ENCODE measurements around the gene ASB2.

ASB2 gene

GRCh38 chr14:94010625-94011024 lies 34.3 kb upstream of the ASB2 start:
- TF ChIP-seq SUZ12 (IDR thresholded peaks at IDR 0.05; ENCODE audit: extremely low read depth, insufficient read depth, insufficient read length) (no peak), ZNF274 (IDR thresholded peaks at IDR 0.05; ENCODE audit: low read depth, low read length) (no peak), YY1 (IDR thresholded peaks at IDR 0.05; ENCODE audit: insufficient read depth, insufficient read length) (no peak)
- H3K36me3 ChIP-seq (ENCODE audit: insufficient read depth, insufficient read length, low read length) = no peaks in the 10 kb centered on the region
- no peaks in the 10 kb centered on the region for H3K9me3 ChIP-seq (ENCODE audit: insufficient read depth, low read length)
- no peak overlapping the region for H3K9ac ChIP-seq (ENCODE audit: insufficient read length, low read depth)
- DNase-seq (ENCODE audit: low read depth, low spot score) = no peak
- H3K4me3 ChIP-seq (ENCODE audit: insufficient read length, low read depth) = no peak overlapping the region
- H3K4me1 ChIP-seq (ENCODE audit: insufficient read depth, insufficient read length) = peaks cover 2% of the 10 kb centered on the region
- no peaks in the 10 kb centered on the region for H3K27me3 ChIP-seq (ENCODE audit: insufficient read depth, insufficient read length)

- Histone ChIP-seq H3K27me3 (ENCODE audit: insufficient read depth, insufficient read length) (no peaks in the 10 kb centered on the region), H3K9me3 (ENCODE audit: insufficient read depth, low read length) (no peaks in the 10 kb centered on the region), H3K4me3 (ENCODE audit: insufficient read length, low read depth) (no peak overlapping the region), H3K4me1 (ENCODE audit: insufficient read depth, insufficient read length) (peaks cover 2% of the 10 kb centered on the region), H3K9ac (ENCODE audit: insufficient read length, low read depth) (no peak overlapping the region), H3K36me3 (ENCODE audit: insufficient read depth, insufficient read length, low read length) (no peaks in the 10 kb centered on the region)
- TF ChIP-seq YY1 (IDR thresholded peaks at IDR 0.05; ENCODE audit: insufficient read depth, insufficient read length) = no peak
- no peak for TF ChIP-seq SUZ12 (IDR thresholded peaks at IDR 0.05; ENCODE audit: extremely low read depth, insufficient read depth, insufficient read length)
- no peak for TF ChIP-seq ZNF274 (IDR thresholded peaks at IDR 0.05; ENCODE audit: low read depth, low read length)
- no peak for DNase-seq (ENCODE audit: low read depth, low spot score)
Measured at GRCh38 chr14:94009767-94010166, 33.4 kb upstream of the ASB2 start.

- H3K4me3 ChIP-seq (ENCODE audit: insufficient read length, low read depth) = no peak overlapping the region
- H3K27me3 ChIP-seq (ENCODE audit: insufficient read depth, insufficient read length) = no peaks in the 10 kb centered on the region
- TF ChIP-seq SUZ12 (IDR thresholded peaks at IDR 0.05; ENCODE audit: extremely low read depth, insufficient read depth, insufficient read length) (no peak), ZNF274 (IDR thresholded peaks at IDR 0.05; ENCODE audit: low read depth, low read length) (no peak), YY1 (IDR thresholded peaks at IDR 0.05; ENCODE audit: insufficient read depth, insufficient read length) (no peak)
- H3K36me3 ChIP-seq (ENCODE audit: insufficient read depth, insufficient read length, low read length) = no peaks in the 10 kb centered on the region
- H3K4me1 ChIP-seq (ENCODE audit: insufficient read depth, insufficient read length) = peaks cover 2% of the 10 kb centered on the region
- no peaks in the 10 kb centered on the region for H3K9me3 ChIP-seq (ENCODE audit: insufficient read depth, low read length)
- DNase-seq (ENCODE audit: low read depth, low spot score) = no peak
- no peak overlapping the region for H3K9ac ChIP-seq (ENCODE audit: insufficient read length, low read depth)
Measured at GRCh38 chr14:94008234-94008633, 31.9 kb upstream of the ASB2 start.

GRCh38 chr14:94005324-94006073 lies 29.1 kb upstream of the ASB2 start:
- Histone ChIP-seq H3K27me3 (ENCODE audit: insufficient read depth, insufficient read length) (peaks cover 9% of the 10 kb centered on the region), H3K4me1 (ENCODE audit: insufficient read depth, insufficient read length) (peaks cover 7% of the 10 kb centered on the region), H3K4me3 (ENCODE audit: insufficient read length, low read depth) (no peak overlapping the region), H3K9ac (ENCODE audit: insufficient read length, low read depth) (no peak overlapping the region), H3K36me3 (ENCODE audit: insufficient read depth, insufficient read length, low read length) (no peaks in the 10 kb centered on the region), H3K9me3 (ENCODE audit: insufficient read depth, low read length) (no peaks in the 10 kb centered on the region)
- DNase-seq (ENCODE audit: low read depth, low spot score) = no peak
- TF ChIP-seq YY1 (IDR thresholded peaks at IDR 0.05; ENCODE audit: insufficient read depth, insufficient read length) (no peak), SUZ12 (IDR thresholded peaks at IDR 0.05; ENCODE audit: extremely low read depth, insufficient read depth, insufficient read length) (no peak), ZNF274 (IDR thresholded peaks at IDR 0.05; ENCODE audit: low read depth, low read length) (no peak)

- TF ChIP-seq YY1 (IDR thresholded peaks at IDR 0.05; ENCODE audit: insufficient read depth, insufficient read length) = no peak
- no peak for TF ChIP-seq ZNF274 (IDR thresholded peaks at IDR 0.05; ENCODE audit: low read depth, low read length)
- no peak for TF ChIP-seq SUZ12 (IDR thresholded peaks at IDR 0.05; ENCODE audit: extremely low read depth, insufficient read depth, insufficient read length)
- Histone ChIP-seq H3K9me3 (ENCODE audit: insufficient read depth, low read length) (no peaks in the 10 kb centered on the region), H3K4me3 (ENCODE audit: insufficient read length, low read depth) (no peak overlapping the region), H3K4me1 (ENCODE audit: insufficient read depth, insufficient read length) (peaks cover 9% of the 10 kb centered on the region), H3K36me3 (ENCODE audit: insufficient read depth, insufficient read length, low read length) (no peaks in the 10 kb centered on the region), H3K9ac (ENCODE audit: insufficient read length, low read depth) (no peak overlapping the region), H3K27me3 (ENCODE audit: insufficient read depth, insufficient read length) (peaks cover 9% of the 10 kb centered on the region)
- DNase-seq (ENCODE audit: low read depth, low spot score) = no peak
Measured at GRCh38 chr14:94004015-94004414, 27.6 kb upstream of the ASB2 start.

- peaks cover 9% of the 10 kb centered on the region for H3K27me3 ChIP-seq (ENCODE audit: insufficient read depth, insufficient read length)
- no peaks in the 10 kb centered on the region for H3K36me3 ChIP-seq (ENCODE audit: insufficient read depth, insufficient read length, low read length)
- TF ChIP-seq SUZ12 (IDR thresholded peaks at IDR 0.05; ENCODE audit: extremely low read depth, insufficient read depth, insufficient read length) = no peak
- no peak for TF ChIP-seq YY1 (IDR thresholded peaks at IDR 0.05; ENCODE audit: insufficient read depth, insufficient read length)
- no peak for TF ChIP-seq ZNF274 (IDR thresholded peaks at IDR 0.05; ENCODE audit: low read depth, low read length)
- H3K9me3 ChIP-seq (ENCODE audit: insufficient read depth, low read length) = no peaks in the 10 kb centered on the region
- no peak overlapping the region for H3K9ac ChIP-seq (ENCODE audit: insufficient read length, low read depth)
- no peak overlapping the region for H3K4me3 ChIP-seq (ENCODE audit: insufficient read length, low read depth)
- no peak for DNase-seq (ENCODE audit: low read depth, low spot score)
- peaks cover 9% of the 10 kb centered on the region for H3K4me1 ChIP-seq (ENCODE audit: insufficient read depth, insufficient read length)
Measured at GRCh38 chr14:94003397-94003796, 27.0 kb upstream of the ASB2 start.

GRCh38 chr14:94001501-94002396 lies 25.4 kb upstream of the ASB2 start:
- H3K4me1 ChIP-seq (ENCODE audit: insufficient read depth, insufficient read length) = peaks cover 9% of the 10 kb centered on the region
- TF ChIP-seq SUZ12 (IDR thresholded peaks at IDR 0.05; ENCODE audit: extremely low read depth, insufficient read depth, insufficient read length) (no peak), YY1 (IDR thresholded peaks at IDR 0.05; ENCODE audit: insufficient read depth, insufficient read length) (no peak), ZNF274 (IDR thresholded peaks at IDR 0.05; ENCODE audit: low read depth, low read length) (no peak)
- no peaks in the 10 kb centered on the region for H3K36me3 ChIP-seq (ENCODE audit: insufficient read depth, insufficient read length, low read length)
- peak overlapping the region; percentile 42 for H3K9ac ChIP-seq (ENCODE audit: insufficient read length, low read depth)
- H3K9me3 ChIP-seq (ENCODE audit: insufficient read depth, low read length) = no peaks in the 10 kb centered on the region
- DNase-seq (ENCODE audit: low read depth, low spot score) = peak; percentile 47
- no peak overlapping the region for H3K4me3 ChIP-seq (ENCODE audit: insufficient read length, low read depth)
- H3K27me3 ChIP-seq (ENCODE audit: insufficient read depth, insufficient read length) = peaks cover 9% of the 10 kb centered on the region

Measured in NT2/D1 (cell line).